Eye (tissue), 1 donor: ENCODE measurements around the gene FARP2.

Experiments used
- DNase-seq: peaks from one replicate; pipeline ENCODE4 v3.0.0-alpha.2; 2015

FARP2 gene

GRCh38 chr2:241461693-241462677, 105.9 kb downstream of the FARP2 start:
- DNase-seq: no peak

- no peak for DNase-seq
Measured at GRCh38 chr2:241463276-241464135, 107.4 kb downstream of the FARP2 start.

GRCh38 chr2:241465543-241465942, 109.5 kb downstream of the FARP2 start:
- no peak for DNase-seq

GRCh38 chr2:241466230-241466629, 110.1 kb downstream of the FARP2 start:
- DNase-seq: no peak

- no peak for DNase-seq
Measured at GRCh38 chr2:241467777-241468475, 111.8 kb downstream of the FARP2 start.

GRCh38 chr2:241468476-241468781, 112.3 kb downstream of the FARP2 start:
- no peak for DNase-seq

GRCh38 chr2:241469746-241470145, 113.7 kb downstream of the FARP2 start:
- no peak for DNase-seq

- DNase-seq: no peak
Measured at GRCh38 chr2:241473399-241473798, 117.3 kb downstream of the FARP2 start.

- DNase-seq: no peak
Measured at GRCh38 chr2:241475267-241475666, 119.2 kb downstream of the FARP2 start.

- no peak for DNase-seq
Measured at GRCh38 chr2:241478166-241478565, 122.1 kb downstream of the FARP2 start.

- DNase-seq: no peak
Measured at GRCh38 chr2:241479026-241479898, 123.2 kb downstream of the FARP2 start.

- no peak for DNase-seq
Measured at GRCh38 chr2:241481687-241482086, 125.6 kb downstream of the FARP2 start.

GRCh38 chr2:241482126-241482955, 126.3 kb downstream of the FARP2 start:
- DNase-seq: no peak

GRCh38 chr2:241483305-241483704, 127.2 kb downstream of the FARP2 start:
- DNase-seq: no peak

GRCh38 chr2:241485172-241485911, 129.3 kb downstream of the FARP2 start:
- no peak for DNase-seq

GRCh38 chr2:241489088-241489487, 133.0 kb downstream of the FARP2 start:
- no peak for DNase-seq

- no peak for DNase-seq
Measured at GRCh38 chr2:241489733-241490680, 133.9 kb downstream of the FARP2 start.

- DNase-seq: no peak
Measured at GRCh38 chr2:241490825-241491506, 134.9 kb downstream of the FARP2 start.
